PC-9 (cell line): ENCODE measurements around the gene ZNF236. TPM values are rescaled to one million over a fixed set of nuclear protein-coding genes. Genes with fewer than 3 reads are reported as not detected.

ENCODE experiments used
- BruUV-seq: library from RNA; stranded (reverse); fragments of 400-500 nt; replicated peaks from 2 replicates; lab custom pipeline; 2021; lab: Mats Ljungman, UMichigan
- CTCF ChIA-PET: fragments of 300-600 bp; sonication (Branson Sonifier 250); formaldehyde crosslinking; loops from one replicate; lab custom pipeline; 2022; ENCODE audit warnings: antibody characterized with exemption; lab: Charles Lee
- POLR2A ChIA-PET: fragments of 300-600 bp; sonication (Branson Sonifier 250); formaldehyde crosslinking; loops from one replicate; lab custom pipeline; 2022; ENCODE audit warnings: antibody characterized with exemption; ENCODE audit not compliant: unreplicated experiment; lab: Charles Lee
- DNase-seq, 2 experiments: peaks; one replicate each; pipeline versions ENCODE4 v3.0.0 to v3.0.0-alpha.2; 2015 to 2022; ENCODE audit warnings: mixed read lengths in 1 of 2
- H2AFZ ChIP-seq: fragments of 200-600 bp; sonication (generic); 2 replicates; pipeline ENCODE4 v1.8.1; 2017; ENCODE audit warnings: antibody characterized with exemption
- H3F3A ChIP-seq: fragments of 200-600 bp; sonication (generic); 2 replicates; pipeline ENCODE4 v1.8.1; 2017; ENCODE audit warnings: antibody characterized with exemption, mild to moderate bottlenecking, low read depth; ENCODE audit not compliant: insufficient read depth
- H3K27ac ChIP-seq: fragments of 200-600 bp; sonication (generic); 2 replicates; pipeline ENCODE4 v1.6.1; 2016; ENCODE audit warnings: mixed run types
- H3K27me3 ChIP-seq: fragments of 200-600 bp; sonication (generic); 2 replicates; pipeline ENCODE4 v1.6.1; 2016; ENCODE audit warnings: low read depth, mixed run types; ENCODE audit not compliant: insufficient read depth
- H3K36me3 ChIP-seq: fragments of 200-600 bp; sonication (generic); 2 replicates; pipeline ENCODE4 v1.6.1; 2016; ENCODE audit warnings: low read depth, mixed run types
- H3K4me1 ChIP-seq: fragments of 200-600 bp; sonication (generic); replicated peaks from 2 replicates; pipeline ENCODE4 v1.6.1; 2016; ENCODE audit warnings: mixed run types; ENCODE audit not compliant: insufficient read depth
- H3K4me2 ChIP-seq: fragments of 200-600 bp; sonication (generic); 2 replicates; pipeline ENCODE4 v1.6.1; 2017; ENCODE audit warnings: mixed run types
- H3K4me3 ChIP-seq: fragments of 200-600 bp; sonication (generic); 2 replicates; pipeline ENCODE4 v1.6.1; 2016; ENCODE audit warnings: mixed run types
- H3K79me2 ChIP-seq: fragments of 200-600 bp; sonication (generic); 2 replicates; pipeline ENCODE4 v1.6.1; 2017; ENCODE audit warnings: low read depth, mixed run types
- H3K9me2 ChIP-seq: fragments of 200-600 bp; sonication (generic); 2 replicates; pipeline ENCODE4 v1.8.1; 2017; ENCODE audit warnings: mild to moderate bottlenecking; ENCODE audit not compliant: insufficient read depth
- H3K9me3 ChIP-seq: fragments of 200-600 bp; sonication (generic); 2 replicates; pipeline ENCODE4 v1.8.1; 2016; ENCODE audit warnings: low read depth; ENCODE audit not compliant: insufficient read depth
- H4K20me1 ChIP-seq: fragments of 200-600 bp; sonication (generic); 2 replicates; pipeline ENCODE4 v1.8.1; 2017; ENCODE audit not compliant: insufficient read depth
- EZH2 ChIP-seq: fragments of 200-600 bp; sonication (generic); IDR thresholded peaks from 2 replicates; pipeline ENCODE4 v1.8.0; 2017; ENCODE audit warnings: antibody characterized with exemption, low read depth
- intact Hi-C: fragments of 100-400 bp; cut with micrococcal nuclease; formaldehyde crosslinking; loops from one replicate; pipeline ENCODE4 v1.10.0; 2022; ENCODE audit not compliant: unreplicated experiment
- total RNA-seq: library from RNA; stranded (reverse); gene quantifications from 2 replicates; pipeline ENCODE4 v1.2.3, GENCODE V29; 2021
- TF ChIP-seq, protein P1 (sequence below): fragments of 200-600 bp; sonication (generic); conservative IDR thresholded peaks from 2 replicates; pipeline ENCODE4 v1.6.1; 2017; ENCODE audit warnings: mixed run types, antibody characterized with exemption, mild to moderate bottlenecking, moderate library complexity

The ZNF236 gene
- total RNA-seq, 1 experiment from 2014 or later = 10.8 TPM

DNA sequence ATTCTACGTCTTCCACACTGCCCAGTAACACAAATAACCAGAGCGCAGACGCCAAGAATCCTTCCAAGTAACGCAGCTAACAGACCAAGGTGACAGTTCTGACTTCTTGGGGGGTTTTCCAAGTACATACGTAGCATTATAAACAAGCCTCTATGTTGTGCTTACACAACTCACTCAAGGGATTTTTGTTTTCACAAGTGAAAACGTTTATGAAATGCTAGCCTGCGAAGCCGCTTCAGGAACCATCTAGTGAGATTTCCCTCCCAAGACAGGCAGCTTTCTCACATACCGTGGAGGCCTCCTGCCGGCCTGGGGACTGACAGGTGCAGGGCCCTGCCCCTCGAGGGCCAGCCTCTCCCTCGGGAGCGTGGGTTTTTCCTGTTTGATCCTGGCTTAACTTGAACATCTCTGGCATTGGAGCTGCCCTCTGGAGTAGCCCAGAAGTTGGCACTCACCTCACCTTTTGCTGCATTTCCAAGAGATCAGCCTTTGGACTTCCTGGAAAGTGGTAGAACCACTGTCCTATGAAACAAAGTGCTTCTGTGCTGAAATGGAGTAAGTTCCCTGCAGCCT is 159.1 kb downstream of the ZNF236 start:
- H2AFZ ChIP-seq = no peak overlapping the region
- H3K9me2 ChIP-seq = no peaks in the 10 kb centered on the region
- no peak overlapping the region for H3K4me3 ChIP-seq
- ChIA-PET POLR2A (no interaction called here), CTCF (no interaction called here)
- no peaks in the 10 kb centered on the region for H4K20me1 ChIP-seq
- no peaks in the 10 kb centered on the region for H3K4me1 ChIP-seq
- intact Hi-C loops = no loop called here
- no peaks in the 10 kb centered on the region for H3K9me3 ChIP-seq
- no peaks in the 10 kb centered on the region for H3K79me2 ChIP-seq
- no peak overlapping the region for H3K4me2 ChIP-seq
- BruUV-seq = no TSS peak
- TF ChIP-seq, protein P1, sequence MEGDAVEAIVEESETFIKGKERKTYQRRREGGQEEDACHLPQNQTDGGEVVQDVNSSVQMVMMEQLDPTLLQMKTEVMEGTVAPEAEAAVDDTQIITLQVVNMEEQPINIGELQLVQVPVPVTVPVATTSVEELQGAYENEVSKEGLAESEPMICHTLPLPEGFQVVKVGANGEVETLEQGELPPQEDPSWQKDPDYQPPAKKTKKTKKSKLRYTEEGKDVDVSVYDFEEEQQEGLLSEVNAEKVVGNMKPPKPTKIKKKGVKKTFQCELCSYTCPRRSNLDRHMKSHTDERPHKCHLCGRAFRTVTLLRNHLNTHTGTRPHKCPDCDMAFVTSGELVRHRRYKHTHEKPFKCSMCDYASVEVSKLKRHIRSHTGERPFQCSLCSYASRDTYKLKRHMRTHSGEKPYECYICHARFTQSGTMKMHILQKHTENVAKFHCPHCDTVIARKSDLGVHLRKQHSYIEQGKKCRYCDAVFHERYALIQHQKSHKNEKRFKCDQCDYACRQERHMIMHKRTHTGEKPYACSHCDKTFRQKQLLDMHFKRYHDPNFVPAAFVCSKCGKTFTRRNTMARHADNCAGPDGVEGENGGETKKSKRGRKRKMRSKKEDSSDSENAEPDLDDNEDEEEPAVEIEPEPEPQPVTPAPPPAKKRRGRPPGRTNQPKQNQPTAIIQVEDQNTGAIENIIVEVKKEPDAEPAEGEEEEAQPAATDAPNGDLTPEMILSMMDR = no peak
- no peak for TF ChIP-seq EZH2
- no peaks in the 10 kb centered on the region for H3F3A ChIP-seq
- DNase-seq = no peak
- H3K27ac ChIP-seq = no peak overlapping the region
- H3K36me3 ChIP-seq = no peaks in the 10 kb centered on the region
- no peaks in the 10 kb centered on the region for H3K27me3 ChIP-seq

DNA sequence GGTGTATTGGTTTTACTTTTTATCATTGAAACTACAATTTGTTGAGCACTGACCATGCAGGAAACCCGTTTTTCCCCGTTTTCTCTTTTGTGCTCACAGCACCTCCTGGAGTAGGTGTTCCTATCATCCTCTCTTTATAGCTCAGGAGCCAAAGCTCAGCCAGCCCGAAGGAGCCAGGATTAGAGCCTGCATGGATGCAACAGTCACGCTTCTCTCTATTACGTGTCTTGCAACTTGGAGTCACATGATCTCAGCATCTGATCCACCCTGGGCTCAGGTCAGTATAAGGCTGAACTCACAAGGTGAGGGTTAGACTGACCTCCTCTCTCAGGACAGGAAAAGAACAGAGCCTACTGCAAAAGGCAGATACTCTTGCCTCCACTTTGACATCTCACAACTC is 159.7 kb downstream of the ZNF236 start:
- Histone ChIP-seq H3K79me2 (no peaks in the 10 kb centered on the region), H3K4me1 (no peaks in the 10 kb centered on the region), H4K20me1 (no peaks in the 10 kb centered on the region), H3F3A (no peaks in the 10 kb centered on the region), H3K9me3 (no peaks in the 10 kb centered on the region), H3K27ac (no peak overlapping the region), H3K27me3 (no peaks in the 10 kb centered on the region), H2AFZ (no peak overlapping the region), H3K9me2 (no peaks in the 10 kb centered on the region), H3K4me2 (no peak overlapping the region), H3K4me3 (no peak overlapping the region), H3K36me3 (no peaks in the 10 kb centered on the region)
- BruUV-seq = no TSS peak
- ChIA-PET POLR2A (no interaction called here), CTCF (no interaction called here)
- DNase-seq = no peak
- intact Hi-C loops = no loop called here
- TF ChIP-seq EZH2 = no peak
- TF ChIP-seq, protein P1 = no peak

DNA sequence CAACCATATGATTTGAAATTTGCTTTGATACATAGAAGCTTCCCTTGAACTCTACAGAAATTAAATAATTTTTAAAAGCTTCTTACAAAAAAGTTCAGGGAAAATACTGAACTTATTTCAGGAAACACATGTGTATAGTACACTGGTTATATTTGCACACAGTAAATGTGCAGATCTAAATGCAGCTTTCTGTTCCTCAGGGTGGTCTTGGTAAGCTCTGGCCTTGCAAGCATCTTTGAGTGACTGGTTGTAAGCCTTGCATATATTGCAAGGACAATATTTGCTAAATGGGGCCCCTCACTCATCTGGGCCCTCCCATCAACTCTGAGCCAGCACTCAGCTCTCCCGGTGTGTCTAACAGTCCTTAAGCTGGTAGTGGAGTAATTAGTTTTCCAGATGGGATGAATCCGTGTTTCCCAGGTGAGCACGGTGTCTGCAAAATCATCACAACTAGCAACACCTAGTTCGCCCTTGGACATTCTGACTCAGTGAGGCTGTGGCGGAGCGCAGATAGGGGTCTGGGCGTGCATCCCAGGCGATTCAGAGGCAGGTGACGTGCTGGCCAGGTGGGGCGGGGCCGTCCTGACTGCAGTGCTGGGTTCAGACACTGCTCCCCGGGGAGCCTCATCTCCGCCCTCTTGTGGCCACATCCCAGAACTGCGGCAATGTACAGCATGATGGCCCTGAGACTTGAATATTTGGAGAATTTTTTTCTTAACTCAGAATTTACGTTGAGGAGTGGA is 160.7 kb downstream of the ZNF236 start:
- Histone ChIP-seq H3K4me2 (no peak overlapping the region), H3K4me3 (no peak overlapping the region), H2AFZ (no peak overlapping the region), H3K4me1 (no peaks in the 10 kb centered on the region), H3K36me3 (no peaks in the 10 kb centered on the region), H3K9me3 (no peaks in the 10 kb centered on the region), H3K79me2 (no peaks in the 10 kb centered on the region), H3K27ac (no peak overlapping the region), H3K9me2 (no peaks in the 10 kb centered on the region), H3F3A (no peaks in the 10 kb centered on the region), H4K20me1 (no peaks in the 10 kb centered on the region), H3K27me3 (no peaks in the 10 kb centered on the region)
- POLR2A ChIA-PET = no interaction called here
- TF ChIP-seq EZH2 = no peak
- TF ChIP-seq, protein P1 = peak; percentile 92
- CTCF ChIA-PET = no interaction called here
- no TSS peak for BruUV-seq
- intact Hi-C loops = loop anchor here (1.0 kb wide), 1 partner anchor 180 kb away; no protein-coding TSS in a partner anchor
- peak; percentile 69 to 76 for DNase-seq
